ENCODE results near the gene EEFSEC. TPM values are rescaled to one million over a fixed set of nuclear protein-coding genes. Genes with fewer than 3 reads are reported as not detected.

The EEFSEC gene
- total and polyA plus RNA-seq, 2 of the 8 experiments (the other 6 are each of a cell fraction or from before 2014, with no cell fraction given): 13.1 to 19.8 TPM

DNA sequence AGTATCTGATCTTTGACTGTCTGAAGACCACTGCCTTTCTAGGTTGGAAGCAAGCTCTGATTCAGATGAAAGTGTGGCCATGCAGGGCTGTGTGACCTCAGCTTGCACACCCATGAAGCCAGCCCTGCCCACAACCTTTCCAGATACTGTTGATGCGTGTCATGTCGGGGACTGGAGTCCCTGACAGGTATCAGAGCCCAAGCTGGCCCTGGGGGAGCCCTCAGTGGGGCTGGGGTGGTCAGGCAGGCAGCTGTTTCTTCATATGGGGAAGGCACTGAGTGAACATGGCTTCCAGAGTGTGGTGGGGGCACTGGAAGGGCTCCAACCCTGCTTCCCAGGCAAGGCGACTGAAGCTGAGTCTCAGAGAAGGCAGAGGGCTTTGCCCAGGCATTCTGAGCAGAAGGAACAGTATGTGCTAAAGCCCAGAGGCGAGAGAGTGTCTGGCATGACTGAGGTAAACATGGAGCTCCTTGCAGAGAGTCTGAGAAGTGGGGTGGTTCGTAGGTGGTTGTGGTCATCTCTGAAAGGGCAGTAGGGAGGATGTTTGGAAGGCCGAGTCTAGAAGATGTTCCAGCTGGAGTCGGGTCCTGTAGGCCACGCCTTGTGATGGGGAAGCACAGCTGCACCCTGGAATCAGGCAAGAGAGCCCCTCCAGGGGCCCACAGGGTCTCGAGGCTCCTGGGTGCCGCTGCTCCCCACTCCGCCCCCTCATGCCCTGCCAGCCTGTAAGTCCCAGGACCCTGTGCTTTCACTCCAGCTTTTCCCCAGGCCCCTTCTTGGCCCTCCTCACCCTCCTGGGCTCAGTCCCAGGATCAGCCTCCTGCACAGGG is 122.2 kb downstream of the EEFSEC start (continued):
- TF ChIP-seq, protein P1, sequence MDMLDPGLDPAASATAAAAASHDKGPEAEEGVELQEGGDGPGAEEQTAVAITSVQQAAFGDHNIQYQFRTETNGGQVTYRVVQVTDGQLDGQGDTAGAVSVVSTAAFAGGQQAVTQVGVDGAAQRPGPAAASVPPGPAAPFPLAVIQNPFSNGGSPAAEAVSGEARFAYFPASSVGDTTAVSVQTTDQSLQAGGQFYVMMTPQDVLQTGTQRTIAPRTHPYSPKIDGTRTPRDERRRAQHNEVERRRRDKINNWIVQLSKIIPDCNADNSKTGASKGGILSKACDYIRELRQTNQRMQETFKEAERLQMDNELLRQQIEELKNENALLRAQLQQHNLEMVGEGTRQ (IDR thresholded peaks at IDR 0.05; ENCODE audit: low read length): no peak
- TF ChIP-seq RBBP5 (IDR thresholded peaks at IDR 0.05; ENCODE audit: borderline replicate concordance, low read depth, low read length) (no peak), RFX5 (IDR thresholded peaks at IDR 0.05; ENCODE audit: borderline replicate concordance, low read depth, low read length) (no peak), SAP30 (IDR thresholded peaks at IDR 0.05; ENCODE audit: insufficient read depth, insufficient replicate concordance, low read length) (no peak)
- TF ChIP-seq, protein P2, sequence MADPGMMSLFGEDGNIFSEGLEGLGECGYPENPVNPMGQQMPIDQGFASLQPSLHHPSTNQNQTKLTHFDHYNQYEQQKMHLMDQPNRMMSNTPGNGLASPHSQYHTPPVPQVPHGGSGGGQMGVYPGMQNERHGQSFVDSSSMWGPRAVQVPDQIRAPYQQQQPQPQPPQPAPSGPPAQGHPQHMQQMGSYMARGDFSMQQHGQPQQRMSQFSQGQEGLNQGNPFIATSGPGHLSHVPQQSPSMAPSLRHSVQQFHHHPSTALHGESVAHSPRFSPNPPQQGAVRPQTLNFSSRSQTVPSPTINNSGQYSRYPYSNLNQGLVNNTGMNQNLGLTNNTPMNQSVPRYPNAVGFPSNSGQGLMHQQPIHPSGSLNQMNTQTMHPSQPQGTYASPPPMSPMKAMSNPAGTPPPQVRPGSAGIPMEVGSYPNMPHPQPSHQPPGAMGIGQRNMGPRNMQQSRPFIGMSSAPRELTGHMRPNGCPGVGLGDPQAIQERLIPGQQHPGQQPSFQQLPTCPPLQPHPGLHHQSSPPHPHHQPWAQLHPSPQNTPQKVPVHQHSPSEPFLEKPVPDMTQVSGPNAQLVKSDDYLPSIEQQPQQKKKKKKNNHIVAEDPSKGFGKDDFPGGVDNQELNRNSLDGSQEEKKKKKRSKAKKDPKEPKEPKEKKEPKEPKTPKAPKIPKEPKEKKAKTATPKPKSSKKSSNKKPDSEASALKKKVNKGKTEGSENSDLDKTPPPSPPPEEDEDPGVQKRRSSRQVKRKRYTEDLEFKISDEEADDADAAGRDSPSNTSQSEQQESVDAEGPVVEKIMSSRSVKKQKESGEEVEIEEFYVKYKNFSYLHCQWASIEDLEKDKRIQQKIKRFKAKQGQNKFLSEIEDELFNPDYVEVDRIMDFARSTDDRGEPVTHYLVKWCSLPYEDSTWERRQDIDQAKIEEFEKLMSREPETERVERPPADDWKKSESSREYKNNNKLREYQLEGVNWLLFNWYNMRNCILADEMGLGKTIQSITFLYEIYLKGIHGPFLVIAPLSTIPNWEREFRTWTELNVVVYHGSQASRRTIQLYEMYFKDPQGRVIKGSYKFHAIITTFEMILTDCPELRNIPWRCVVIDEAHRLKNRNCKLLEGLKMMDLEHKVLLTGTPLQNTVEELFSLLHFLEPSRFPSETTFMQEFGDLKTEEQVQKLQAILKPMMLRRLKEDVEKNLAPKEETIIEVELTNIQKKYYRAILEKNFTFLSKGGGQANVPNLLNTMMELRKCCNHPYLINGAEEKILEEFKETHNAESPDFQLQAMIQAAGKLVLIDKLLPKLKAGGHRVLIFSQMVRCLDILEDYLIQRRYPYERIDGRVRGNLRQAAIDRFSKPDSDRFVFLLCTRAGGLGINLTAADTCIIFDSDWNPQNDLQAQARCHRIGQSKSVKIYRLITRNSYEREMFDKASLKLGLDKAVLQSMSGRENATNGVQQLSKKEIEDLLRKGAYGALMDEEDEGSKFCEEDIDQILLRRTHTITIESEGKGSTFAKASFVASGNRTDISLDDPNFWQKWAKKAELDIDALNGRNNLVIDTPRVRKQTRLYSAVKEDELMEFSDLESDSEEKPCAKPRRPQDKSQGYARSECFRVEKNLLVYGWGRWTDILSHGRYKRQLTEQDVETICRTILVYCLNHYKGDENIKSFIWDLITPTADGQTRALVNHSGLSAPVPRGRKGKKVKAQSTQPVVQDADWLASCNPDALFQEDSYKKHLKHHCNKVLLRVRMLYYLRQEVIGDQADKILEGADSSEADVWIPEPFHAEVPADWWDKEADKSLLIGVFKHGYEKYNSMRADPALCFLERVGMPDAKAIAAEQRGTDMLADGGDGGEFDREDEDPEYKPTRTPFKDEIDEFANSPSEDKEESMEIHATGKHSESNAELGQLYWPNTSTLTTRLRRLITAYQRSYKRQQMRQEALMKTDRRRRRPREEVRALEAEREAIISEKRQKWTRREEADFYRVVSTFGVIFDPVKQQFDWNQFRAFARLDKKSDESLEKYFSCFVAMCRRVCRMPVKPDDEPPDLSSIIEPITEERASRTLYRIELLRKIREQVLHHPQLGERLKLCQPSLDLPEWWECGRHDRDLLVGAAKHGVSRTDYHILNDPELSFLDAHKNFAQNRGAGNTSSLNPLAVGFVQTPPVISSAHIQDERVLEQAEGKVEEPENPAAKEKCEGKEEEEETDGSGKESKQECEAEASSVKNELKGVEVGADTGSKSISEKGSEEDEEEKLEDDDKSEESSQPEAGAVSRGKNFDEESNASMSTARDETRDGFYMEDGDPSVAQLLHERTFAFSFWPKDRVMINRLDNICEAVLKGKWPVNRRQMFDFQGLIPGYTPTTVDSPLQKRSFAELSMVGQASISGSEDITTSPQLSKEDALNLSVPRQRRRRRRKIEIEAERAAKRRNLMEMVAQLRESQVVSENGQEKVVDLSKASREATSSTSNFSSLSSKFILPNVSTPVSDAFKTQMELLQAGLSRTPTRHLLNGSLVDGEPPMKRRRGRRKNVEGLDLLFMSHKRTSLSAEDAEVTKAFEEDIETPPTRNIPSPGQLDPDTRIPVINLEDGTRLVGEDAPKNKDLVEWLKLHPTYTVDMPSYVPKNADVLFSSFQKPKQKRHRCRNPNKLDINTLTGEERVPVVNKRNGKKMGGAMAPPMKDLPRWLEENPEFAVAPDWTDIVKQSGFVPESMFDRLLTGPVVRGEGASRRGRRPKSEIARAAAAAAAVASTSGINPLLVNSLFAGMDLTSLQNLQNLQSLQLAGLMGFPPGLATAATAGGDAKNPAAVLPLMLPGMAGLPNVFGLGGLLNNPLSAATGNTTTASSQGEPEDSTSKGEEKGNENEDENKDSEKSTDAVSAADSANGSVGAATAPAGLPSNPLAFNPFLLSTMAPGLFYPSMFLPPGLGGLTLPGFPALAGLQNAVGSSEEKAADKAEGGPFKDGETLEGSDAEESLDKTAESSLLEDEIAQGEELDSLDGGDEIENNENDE (IDR thresholded peaks at IDR 0.05; ENCODE audit: insufficient replicate concordance, low read length): no peak
